ENCODE results near the gene C16orf74.

- TF ChIP-seq CTCF (IDR thresholded peaks at IDR 0.05): no peak
- no peak for TF ChIP-seq POLR2AphosphoS5 (IDR thresholded peaks at IDR 0.05)
These were observed 37.9 kb upstream of the C16orf74 start for GRCh38 chr16:85788819-85789218.

Measured in transverse colon (tissue), 4 donors.